GM12891 (cell line): ENCODE data around the gene CHURC1.

Experiments
- PAX5 ChIP-seq: IDR thresholded peaks from 2 replicates; pipeline ENCODE4 v1.6.1; 2011; ENCODE audit warnings: low read length, moderate library complexity, mild to moderate bottlenecking; ENCODE audit not compliant: insufficient read depth, severe bottlenecking
- POLR2A ChIP-seq: IDR thresholded peaks from 2 replicates; pipeline ENCODE4 v1.6.1; 2011; ENCODE audit warnings: low read depth, low read length, control low read depth
- POLR2AphosphoS5 ChIP-seq: IDR thresholded peaks from 2 replicates; pipeline ENCODE4 v1.6.1; 2011; ENCODE audit warnings: low read depth, low read length, control low read depth
- POU2F2 ChIP-seq: IDR thresholded peaks from 2 replicates; pipeline ENCODE4 v1.6.1; 2011; ENCODE audit warnings: low read depth, mild to moderate bottlenecking, control low read depth, low read length, moderate library complexity
- TAF1 ChIP-seq: IDR thresholded peaks from 2 replicates; pipeline ENCODE4 v1.6.1; 2011; ENCODE audit warnings: low read depth, low read length, control low read depth

DNA sequence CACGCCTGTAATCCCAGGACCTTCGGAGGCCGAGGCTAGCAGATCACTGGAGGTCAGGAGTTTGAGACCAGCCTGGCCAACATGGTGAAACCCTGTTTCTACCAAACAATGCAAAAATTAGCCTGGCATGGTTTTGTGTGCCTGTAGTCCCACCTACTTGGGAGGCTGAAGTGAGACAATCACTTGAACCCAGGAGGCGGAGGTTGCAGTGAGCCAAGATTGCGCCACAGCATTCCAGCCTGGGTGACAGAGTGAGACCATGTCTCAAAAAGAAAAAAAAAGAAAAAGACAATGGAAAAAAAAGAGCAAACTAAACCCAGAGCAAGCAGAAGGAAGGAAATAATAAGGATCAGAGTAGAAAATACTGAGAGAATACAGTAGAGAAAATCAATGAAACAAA is 5.4 kb downstream of the CHURC1 start:
- TF ChIP-seq POLR2A (no peak), POU2F2 (no peak), POLR2AphosphoS5 (no peak), PAX5 (no peak), TAF1 (no peak)
